Measurements from ENCODE around the gene PLK5.

PLK5 gene

DNA sequence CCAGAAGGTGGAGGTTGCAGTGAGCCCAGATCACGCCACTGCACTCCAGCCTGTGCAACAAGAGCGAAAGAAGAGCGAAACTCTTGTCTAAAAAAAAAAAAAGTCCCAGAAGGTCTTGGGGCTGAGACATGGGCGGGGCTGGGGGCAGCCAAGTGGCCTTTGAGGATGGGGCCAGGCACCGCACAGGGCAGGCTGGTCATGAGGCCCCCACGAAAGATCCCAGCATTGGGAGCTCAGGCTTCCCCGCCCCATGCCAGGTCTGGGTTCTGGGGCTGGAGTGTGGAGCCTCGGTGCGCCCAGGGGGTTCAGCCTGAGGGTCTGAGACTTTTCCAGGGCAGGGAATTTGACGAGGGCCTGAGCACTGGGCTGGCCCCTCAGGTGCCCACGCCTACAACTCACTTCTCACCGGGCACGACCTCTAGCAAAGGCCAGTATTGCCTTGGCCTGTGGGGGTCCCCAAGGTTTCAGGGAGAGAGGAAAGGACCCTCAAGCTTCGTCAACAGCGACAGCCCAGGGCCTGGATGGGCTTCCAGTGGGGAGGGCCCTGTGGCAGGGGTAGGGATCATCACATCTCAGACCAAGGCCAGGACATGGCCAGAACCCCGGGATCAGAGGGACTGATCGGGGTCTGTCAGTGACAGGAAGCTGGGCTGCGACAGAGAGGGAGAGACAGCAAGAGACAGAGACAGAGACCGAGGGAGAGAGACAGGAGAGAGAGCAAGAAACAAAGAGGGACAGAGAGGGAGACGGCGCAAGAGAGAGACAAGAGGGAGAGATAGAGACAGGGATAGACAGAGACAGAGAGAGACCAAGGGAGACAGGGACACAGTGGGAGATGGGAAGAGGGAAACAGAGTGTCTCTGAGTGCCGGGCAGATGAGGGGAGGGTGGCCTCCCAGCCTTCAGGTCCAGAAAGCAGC, 51.7 kb downstream of the PLK5 start:
- no peak overlapping the region for H3K27ac ChIP-seq (replicated peaks)
- H3K4me3 ChIP-seq (replicated peaks; ENCODE audit: insufficient read depth, low read length) = no peak overlapping the region
- TF ChIP-seq CTCF (IDR thresholded peaks at IDR 0.05; ENCODE audit: insufficient read depth, low read length) (no peak), POLR2AphosphoS5 (IDR thresholded peaks at IDR 0.05; ENCODE audit: low read depth) (peak; percentile 39; the same call in 1 of the 2 replicates), SPI1 (IDR thresholded peaks at IDR 0.05; ENCODE audit: borderline replicate concordance, low read depth) (no peak), GABPA (IDR thresholded peaks at IDR 0.05; ENCODE audit: low read depth) (no peak)
- TF ChIP-seq, protein P1, sequence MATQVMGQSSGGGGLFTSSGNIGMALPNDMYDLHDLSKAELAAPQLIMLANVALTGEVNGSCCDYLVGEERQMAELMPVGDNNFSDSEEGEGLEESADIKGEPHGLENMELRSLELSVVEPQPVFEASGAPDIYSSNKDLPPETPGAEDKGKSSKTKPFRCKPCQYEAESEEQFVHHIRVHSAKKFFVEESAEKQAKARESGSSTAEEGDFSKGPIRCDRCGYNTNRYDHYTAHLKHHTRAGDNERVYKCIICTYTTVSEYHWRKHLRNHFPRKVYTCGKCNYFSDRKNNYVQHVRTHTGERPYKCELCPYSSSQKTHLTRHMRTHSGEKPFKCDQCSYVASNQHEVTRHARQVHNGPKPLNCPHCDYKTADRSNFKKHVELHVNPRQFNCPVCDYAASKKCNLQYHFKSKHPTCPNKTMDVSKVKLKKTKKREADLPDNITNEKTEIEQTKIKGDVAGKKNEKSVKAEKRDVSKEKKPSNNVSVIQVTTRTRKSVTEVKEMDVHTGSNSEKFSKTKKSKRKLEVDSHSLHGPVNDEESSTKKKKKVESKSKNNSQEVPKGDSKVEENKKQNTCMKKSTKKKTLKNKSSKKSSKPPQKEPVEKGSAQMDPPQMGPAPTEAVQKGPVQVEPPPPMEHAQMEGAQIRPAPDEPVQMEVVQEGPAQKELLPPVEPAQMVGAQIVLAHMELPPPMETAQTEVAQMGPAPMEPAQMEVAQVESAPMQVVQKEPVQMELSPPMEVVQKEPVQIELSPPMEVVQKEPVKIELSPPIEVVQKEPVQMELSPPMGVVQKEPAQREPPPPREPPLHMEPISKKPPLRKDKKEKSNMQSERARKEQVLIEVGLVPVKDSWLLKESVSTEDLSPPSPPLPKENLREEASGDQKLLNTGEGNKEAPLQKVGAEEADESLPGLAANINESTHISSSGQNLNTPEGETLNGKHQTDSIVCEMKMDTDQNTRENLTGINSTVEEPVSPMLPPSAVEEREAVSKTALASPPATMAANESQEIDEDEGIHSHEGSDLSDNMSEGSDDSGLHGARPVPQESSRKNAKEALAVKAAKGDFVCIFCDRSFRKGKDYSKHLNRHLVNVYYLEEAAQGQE (IDR thresholded peaks at IDR 0.05; ENCODE audit: insufficient replicate concordance, low read depth) = no peak
- DNase-seq (ENCODE audit: low read depth in 1 of 2, low spot score in 1 of 2) = no peak
- H3K27me3 ChIP-seq (ENCODE audit: insufficient read depth, poor library complexity, severe bottlenecking) = no peaks in the 10 kb centered on the region

GRCh38 chr19:1576242-1577089, 52.6 kb downstream of the PLK5 start:
- TF ChIP-seq CTCF (IDR thresholded peaks at IDR 0.05; ENCODE audit: insufficient read depth, low read length) = no peak
- TF ChIP-seq, protein P1 (IDR thresholded peaks at IDR 0.05; ENCODE audit: insufficient replicate concordance, low read depth) = no peak
- TF ChIP-seq POLR2AphosphoS5 (IDR thresholded peaks at IDR 0.05; ENCODE audit: low read depth) = no peak
- no peak for TF ChIP-seq GABPA (IDR thresholded peaks at IDR 0.05; ENCODE audit: low read depth)
- no peak for TF ChIP-seq SPI1 (IDR thresholded peaks at IDR 0.05; ENCODE audit: borderline replicate concordance, low read depth)
- H3K27ac ChIP-seq (replicated peaks) = no peak overlapping the region
- no peak overlapping the region for H3K4me3 ChIP-seq (replicated peaks; ENCODE audit: insufficient read depth, low read length)
- no peaks in the 10 kb centered on the region for H3K27me3 ChIP-seq (ENCODE audit: insufficient read depth, poor library complexity, severe bottlenecking)
- no peak for DNase-seq (ENCODE audit: low read depth in 1 of 2, low spot score in 1 of 2)

- no peak overlapping the region for H3K27ac ChIP-seq (replicated peaks)
- DNase-seq (ENCODE audit: low read depth in 1 of 2, low spot score in 1 of 2) = no peak
- TF ChIP-seq GABPA (IDR thresholded peaks at IDR 0.05; ENCODE audit: low read depth) = no peak
- TF ChIP-seq, protein P1 (IDR thresholded peaks at IDR 0.05; ENCODE audit: insufficient replicate concordance, low read depth) = no peak
- TF ChIP-seq POLR2AphosphoS5 (IDR thresholded peaks at IDR 0.05; ENCODE audit: low read depth) = no peak
- no peak overlapping the region for H3K4me3 ChIP-seq (replicated peaks; ENCODE audit: insufficient read depth, low read length)
- H3K27me3 ChIP-seq (ENCODE audit: insufficient read depth, poor library complexity, severe bottlenecking) = no peaks in the 10 kb centered on the region
These were observed 53.4 kb downstream of the PLK5 start for GRCh38 chr19:1577090-1577928.

All from HL-60 (cell line).